ENCODE data around the gene TSC22D3. TPM values are rescaled to one million over a fixed set of nuclear protein-coding genes. Genes with fewer than 3 reads are reported as not detected.
"Not testable (repeated sequence)": the region's sequence is repeated elsewhere in the genome, so short reads cannot be mapped to it uniquely, and the experiment has no call there.

TSC22D3 gene
- total RNA-seq, 2 donors from 2014 or later: 9.9 to 10.5 TPM

GRCh38 chrX:107673933-107674479, 101.6 kb downstream of the TSC22D3 start:
- no peaks in the 10 kb centered on the region for H3K9me3 ChIP-seq (ENCODE audit: control insufficient read depth, low read length)

GRCh38 chrX:107673431-107673830, 102.2 kb downstream of the TSC22D3 start:
- H3K4me3 ChIP-seq (ENCODE audit: low read length): no peak overlapping the region

More at GRCh38 chrX:107673933-107674479, 101.6 kb downstream of the TSC22D3 start:
- no peak overlapping the region for H3K9ac ChIP-seq (ENCODE audit: extremely low read depth, low read length, poor library complexity, severe bottlenecking)
- H3K36me3 ChIP-seq (ENCODE audit: control insufficient read depth, insufficient read depth, low read length): no peaks in the 10 kb centered on the region
- peaks cover 11% of the 10 kb centered on the region for H3K27me3 ChIP-seq (ENCODE audit: control insufficient read depth, insufficient read depth, low read length, poor library complexity, severe bottlenecking)
- H3K9me3 Mint-ChIP-seq: peaks cover 15% of the 10 kb centered on the region
- H3K27ac Mint-ChIP-seq: no peak overlapping the region
- peaks cover 30% of the 10 kb centered on the region for H3K4me1 Mint-ChIP-seq
- TF ChIP-seq CTCF (conservative IDR thresholded peaks at IDR 0.05): peak; percentile 30
- H3K27ac ChIP-seq (ENCODE audit: low read depth, low read length): no peak overlapping the region
- WGBS, 2 experiments (ENCODE audit: insufficient coverage in 1 of 2, insufficient read length in 1 of 2): 80 to 90% methylated on average over 2 to 6 of the region's 7 CpGs
- H3K4me3 Mint-ChIP-seq: no peak overlapping the region
- H3K36me3 Mint-ChIP-seq (ENCODE audit: low read depth): no peaks in the 10 kb centered on the region
- H3K27me3 Mint-ChIP-seq (ENCODE audit: insufficient read depth): peaks cover 45% of the 10 kb centered on the region
- peak; percentile 72 for DNase-seq
- H3K4me1 ChIP-seq (ENCODE audit: control insufficient read depth, insufficient read depth, low read length): no peaks in the 10 kb centered on the region
- no peak overlapping the region for H3K4me3 ChIP-seq (ENCODE audit: low read length)

GRCh38 chrX:107672955-107673378, 102.6 kb downstream of the TSC22D3 start:
- H3K36me3 Mint-ChIP-seq (ENCODE audit: low read depth): no peaks in the 10 kb centered on the region
- peaks cover 36% of the 10 kb centered on the region for H3K27me3 Mint-ChIP-seq (ENCODE audit: insufficient read depth)
- Histone ChIP-seq H3K4me3 (ENCODE audit: low read length) (no peak overlapping the region), H3K36me3 (ENCODE audit: control insufficient read depth, insufficient read depth, low read length) (no peaks in the 10 kb centered on the region), H3K9me3 (ENCODE audit: control insufficient read depth, low read length) (no peaks in the 10 kb centered on the region), H3K9ac (ENCODE audit: extremely low read depth, low read length, poor library complexity, severe bottlenecking) (no peak overlapping the region), H3K4me1 (ENCODE audit: control insufficient read depth, insufficient read depth, low read length) (no peaks in the 10 kb centered on the region), H3K27ac (ENCODE audit: low read depth, low read length) (no peak overlapping the region), H3K27me3 (ENCODE audit: control insufficient read depth, insufficient read depth, low read length, poor library complexity, severe bottlenecking) (peaks cover 11% of the 10 kb centered on the region)
- H3K4me1 Mint-ChIP-seq: peaks cover 30% of the 10 kb centered on the region
- WGBS, 2 experiments (ENCODE audit: insufficient coverage in 1 of 2, insufficient read length in 1 of 2): 64% methylated on average over 2 of the region's 9 CpGs; no CpG with 5 or more reads in 1 of the 2 experiments
- H3K27ac Mint-ChIP-seq: no peak overlapping the region
- peak; percentile 87 for DNase-seq
- peaks cover 15% of the 10 kb centered on the region for H3K9me3 Mint-ChIP-seq
- TF ChIP-seq CTCF (conservative IDR thresholded peaks at IDR 0.05): peak; percentile 83
- H3K4me3 Mint-ChIP-seq: peak overlapping the region; percentile 29

More at GRCh38 chrX:107673431-107673830, 102.2 kb downstream of the TSC22D3 start:
- peak; percentile 59 for DNase-seq
- Mint-ChIP-seq H3K27ac (no peak overlapping the region), H3K4me3 (no peak overlapping the region), H3K4me1 (peaks cover 30% of the 10 kb centered on the region), H3K9me3 (peaks cover 15% of the 10 kb centered on the region), H3K27me3 (ENCODE audit: insufficient read depth) (peaks cover 41% of the 10 kb centered on the region), H3K36me3 (ENCODE audit: low read depth) (no peaks in the 10 kb centered on the region)
- no peak for TF ChIP-seq CTCF (conservative IDR thresholded peaks at IDR 0.05)
- Histone ChIP-seq H3K9me3 (ENCODE audit: control insufficient read depth, low read length) (no peaks in the 10 kb centered on the region), H3K27ac (ENCODE audit: low read depth, low read length) (no peak overlapping the region), H3K36me3 (ENCODE audit: control insufficient read depth, insufficient read depth, low read length) (no peaks in the 10 kb centered on the region), H3K27me3 (ENCODE audit: control insufficient read depth, insufficient read depth, low read length, poor library complexity, severe bottlenecking) (peaks cover 11% of the 10 kb centered on the region), H3K4me1 (ENCODE audit: control insufficient read depth, insufficient read depth, low read length) (no peaks in the 10 kb centered on the region), H3K9ac (ENCODE audit: extremely low read depth, low read length, poor library complexity, severe bottlenecking) (no peak overlapping the region)
- 88 to 94% methylated on average over 3 to 6 of the region's 6 CpGs for WGBS, 2 experiments (ENCODE audit: insufficient coverage in 1 of 2, insufficient read length in 1 of 2)

GRCh38 chrX:107671256-107671655, 104.3 kb downstream of the TSC22D3 start:
- H3K4me3 ChIP-seq (ENCODE audit: low read length); H3K27ac Mint-ChIP-seq; H3K27ac ChIP-seq (ENCODE audit: low read depth, low read length); H3K4me3 Mint-ChIP-seq; H3K9ac ChIP-seq (ENCODE audit: extremely low read depth, low read length, poor library complexity, severe bottlenecking); H3K36me3 ChIP-seq (ENCODE audit: control insufficient read depth, insufficient read depth, low read length); H3K36me3 Mint-ChIP-seq (ENCODE audit: low read depth); DNase-seq; H3K9me3 ChIP-seq (ENCODE audit: control insufficient read depth, low read length); H3K4me1 ChIP-seq (ENCODE audit: control insufficient read depth, insufficient read depth, low read length): not testable (repeated sequence)
- peaks cover 30% of the 10 kb centered on the region for H3K27me3 Mint-ChIP-seq (ENCODE audit: insufficient read depth)
- peaks cover 22% of the 10 kb centered on the region for H3K9me3 Mint-ChIP-seq
- H3K4me1 Mint-ChIP-seq: peaks cover 23% of the 10 kb centered on the region
- WGBS, 2 experiments (ENCODE audit: insufficient coverage in 1 of 2, insufficient read length in 1 of 2): 92% methylated on average over 9 of the region's 9 CpGs; no CpG with 5 or more reads in 1 of the 2 experiments
- peaks cover 11% of the 10 kb centered on the region for H3K27me3 ChIP-seq (ENCODE audit: control insufficient read depth, insufficient read depth, low read length, poor library complexity, severe bottlenecking)

Measured in endodermal cell (in vitro differentiated cells).